Mesodermal cell (in vitro differentiated cells): ENCODE data around the gene INAFM1.
"Not testable (repeated sequence)": the region's sequence is repeated elsewhere in the genome, so short reads cannot be mapped to it uniquely, and the experiment has no call there.

Experiments
- H3K27ac ChIP-seq: 2 replicates; pipeline ENCODE4 v1.7.0; 2013; ENCODE audit warnings: mild to moderate bottlenecking, low read depth, low read length, moderate library complexity; ENCODE audit not compliant: severe bottlenecking
- H3K36me3 ChIP-seq: 2 replicates; pipeline ENCODE4 v1.7.1; 2013; ENCODE audit warnings: mild to moderate bottlenecking, low read length, moderate library complexity; ENCODE audit not compliant: control insufficient read depth, insufficient read depth
- H3K4me1 ChIP-seq: one replicate; pipeline ENCODE4 v1.7.1; 2013; ENCODE audit warnings: mild to moderate bottlenecking, low read length; ENCODE audit not compliant: insufficient read depth, control insufficient read depth, poor library complexity, severe bottlenecking
- H3K4me3 ChIP-seq: 2 replicates; pipeline ENCODE4 v1.7.0; 2013; ENCODE audit warnings: low read length, control low read depth, mild to moderate bottlenecking; ENCODE audit not compliant: insufficient read depth, poor library complexity, severe bottlenecking; ENCODE audit errors: extremely low read depth
- H3K9me3 ChIP-seq: 2 replicates; pipeline ENCODE4 v1.7.1; 2013; ENCODE audit warnings: mild to moderate bottlenecking, low read length, moderate library complexity; ENCODE audit not compliant: control insufficient read depth
- WGBS, 2 experiments: methylation state at CpG; one replicate each; pipeline ENCODE4 v1.1.5; 2013; ENCODE audit warnings: missing lambda C conversion rate in 2 of 2; ENCODE audit not compliant: insufficient coverage in 2 of 2; 5-methylcytosine and 5-hydroxymethylcytosine counted together

Gene INAFM1

DNA sequence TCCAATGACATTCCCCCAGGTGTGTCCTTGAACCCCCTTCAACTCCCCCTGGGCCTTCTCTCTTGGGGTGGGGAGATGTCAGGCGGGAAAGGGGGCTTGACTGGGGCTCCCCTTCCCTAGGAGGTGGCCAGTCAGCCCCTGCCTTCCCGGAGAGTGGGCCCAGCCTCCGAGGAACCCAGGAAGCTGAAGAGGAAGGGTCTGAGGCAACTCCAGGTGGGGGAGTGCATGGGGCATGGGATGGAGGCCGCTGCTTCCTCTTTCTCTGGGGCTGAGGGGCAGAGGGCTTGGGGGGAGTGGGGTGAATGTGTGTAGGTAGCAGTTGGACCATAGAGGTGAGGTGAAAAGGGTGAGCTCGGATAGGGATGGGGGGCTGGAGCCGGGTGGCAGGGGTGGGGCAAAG lies 2.7 kb upstream of the INAFM1 start:
- WGBS, 2 experiments = 84 to 85% methylated on average over 2 to 4 of the region's 6 CpGs
- Histone ChIP-seq H3K9me3 (no peaks in the 10 kb centered on the region), H3K4me1 (peaks cover 22% of the 10 kb centered on the region), H3K4me3 (no peak overlapping the region), H3K27ac (peak overlapping the region; percentile 96), H3K36me3 (peaks cover 47% of the 10 kb centered on the region)

DNA sequence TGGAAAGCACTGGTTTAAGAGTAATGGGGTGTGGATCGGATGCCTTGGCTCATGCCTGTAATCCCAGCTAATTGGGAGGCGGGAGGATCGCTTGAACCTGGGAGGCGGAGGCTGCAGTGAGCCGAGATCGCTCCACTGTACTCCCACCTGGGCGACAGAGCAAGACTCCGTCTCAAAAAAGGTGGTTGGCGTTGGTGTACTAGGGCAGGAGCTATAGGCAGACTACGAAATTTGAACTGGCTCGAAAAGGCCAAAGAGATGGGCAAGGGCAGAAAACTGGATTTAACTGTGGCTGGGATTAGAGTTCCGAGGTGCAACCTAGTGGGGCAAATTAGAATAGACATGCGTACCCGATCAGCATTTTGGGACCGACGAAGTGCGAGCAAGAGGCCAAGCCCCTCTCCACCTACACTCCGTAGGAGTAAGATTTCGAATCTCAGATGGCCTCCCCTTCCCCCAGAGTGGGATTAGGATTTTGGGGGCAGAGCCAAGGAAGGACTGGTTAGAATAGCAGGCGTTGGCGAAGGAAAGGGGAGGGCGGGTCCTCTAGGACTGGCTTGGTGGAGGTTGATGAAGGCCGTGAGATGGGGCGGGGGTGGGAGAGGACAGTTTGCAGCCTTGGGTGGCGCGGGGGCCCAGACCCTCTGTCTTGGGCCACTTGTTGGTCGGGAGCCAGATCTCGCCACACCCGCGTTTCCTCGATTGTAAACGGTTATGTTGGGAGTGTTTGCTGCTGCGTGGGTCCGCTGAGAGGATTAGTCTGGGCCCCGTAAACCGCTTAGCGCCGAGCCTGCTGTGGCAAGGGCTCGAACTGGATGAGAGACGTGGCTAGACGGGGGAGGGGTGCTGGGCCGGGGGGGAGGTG lies 2.0 kb upstream of the INAFM1 start:
- Histone ChIP-seq H3K27ac (peak overlapping the region; percentile 96), H3K36me3 (peaks cover 40% of the 10 kb centered on the region), H3K4me1 (peaks cover 25% of the 10 kb centered on the region), H3K4me3 (peak overlapping the region; percentile 60), H3K9me3 (no peaks in the 10 kb centered on the region)
- WGBS, 2 experiments = 26 to 39% methylated on average over 25 to 38 of the region's 42 CpGs

DNA sequence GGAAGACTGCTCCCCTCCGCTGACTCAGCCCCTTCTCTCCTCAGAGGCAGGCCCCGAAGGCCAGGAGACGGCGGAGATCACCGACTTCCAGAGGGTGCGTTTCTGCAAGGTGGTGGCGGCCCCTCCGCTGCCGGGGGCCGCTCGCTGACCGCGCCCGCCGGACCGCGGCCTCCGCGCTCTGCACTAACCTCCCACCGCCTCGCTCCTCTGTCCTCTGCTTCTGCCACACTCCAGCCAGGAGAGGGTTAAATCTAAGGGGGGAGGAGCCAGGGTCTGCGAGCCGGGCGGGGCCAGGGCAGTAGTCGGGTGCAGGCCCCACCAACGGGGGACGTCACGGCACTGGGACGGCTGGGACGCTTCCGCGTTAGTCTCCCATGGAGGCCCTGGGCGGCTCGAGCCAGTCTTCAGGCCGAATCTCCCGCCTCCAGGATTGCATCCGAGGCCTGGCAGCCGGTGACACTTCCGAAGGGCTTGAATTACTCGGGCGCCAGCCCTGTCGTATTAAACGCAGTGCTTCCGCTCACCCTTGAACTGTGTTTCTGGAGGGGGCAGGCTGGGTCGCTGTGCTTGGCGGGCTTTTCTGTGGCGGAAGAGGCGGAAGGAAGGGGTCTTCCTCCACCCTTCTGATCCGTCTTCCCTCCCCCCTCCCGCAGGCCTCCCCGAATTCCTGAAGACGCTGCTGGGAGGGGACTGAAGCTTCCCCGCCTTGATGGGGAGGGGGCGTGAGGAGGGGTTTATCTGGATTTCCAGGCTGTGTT lies 1.2 kb upstream of the INAFM1 start:
- peak overlapping the region; percentile 96 for H3K27ac ChIP-seq
- no peaks in the 10 kb centered on the region for H3K9me3 ChIP-seq
- H3K4me3 ChIP-seq = peak overlapping the region; percentile 60
- 0 to 1% methylated on average over 37 to 38 of the region's 54 CpGs for WGBS, 2 experiments
- peaks cover 32% of the 10 kb centered on the region for H3K36me3 ChIP-seq
- peaks cover 25% of the 10 kb centered on the region for H3K4me1 ChIP-seq

DNA sequence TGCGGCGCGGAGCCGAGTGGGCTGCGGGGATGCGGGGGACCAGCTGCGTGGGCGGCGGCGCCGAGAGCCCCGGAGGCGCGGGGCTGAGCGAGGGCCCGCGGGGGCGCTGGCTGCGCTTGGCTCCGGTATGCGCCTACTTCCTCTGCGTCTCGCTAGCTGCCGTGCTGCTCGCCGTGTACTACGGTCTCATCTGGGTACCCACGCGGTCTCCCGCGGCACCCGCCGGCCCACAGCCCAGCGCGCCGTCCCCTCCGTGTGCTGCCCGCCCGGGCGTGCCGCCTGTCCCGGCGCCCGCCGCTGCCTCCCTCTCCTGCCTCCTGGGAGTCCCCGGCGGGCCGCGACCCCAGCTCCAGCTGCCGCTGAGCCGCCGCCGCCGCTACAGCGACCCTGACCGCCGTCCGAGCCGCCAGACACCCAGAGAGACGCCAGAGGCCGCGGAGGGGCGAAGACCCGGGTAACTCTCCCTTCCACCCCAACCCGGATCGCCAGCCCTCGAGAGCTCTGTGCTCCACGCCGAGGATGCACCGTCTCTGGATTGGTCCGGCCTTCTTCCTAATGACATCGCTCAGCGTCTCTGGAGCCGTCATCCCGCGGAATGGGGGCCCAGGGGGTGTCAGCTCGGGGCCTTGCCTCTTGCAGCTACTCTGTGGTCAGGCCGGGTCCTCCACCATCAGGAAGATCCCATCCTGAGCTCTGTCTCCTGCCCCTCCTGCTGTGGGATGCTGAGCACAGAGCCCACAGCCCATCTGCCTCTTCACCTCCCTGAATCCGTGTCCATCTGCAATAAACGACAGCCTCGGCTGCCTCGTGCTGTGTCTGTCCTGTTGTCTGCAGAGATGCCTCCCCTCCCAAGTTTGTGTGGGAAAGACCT lies 441 bp downstream of the INAFM1 start:
- 6 to 7% methylated on average over 59 to 77 of the region's 82 CpGs for WGBS, 2 experiments
- Histone ChIP-seq H3K9me3 (no peaks in the 10 kb centered on the region), H3K36me3 (peaks cover 21% of the 10 kb centered on the region), H3K27ac (no peak overlapping the region), H3K4me1 (peaks cover 25% of the 10 kb centered on the region), H3K4me3 (peak overlapping the region; percentile 47)

DNA sequence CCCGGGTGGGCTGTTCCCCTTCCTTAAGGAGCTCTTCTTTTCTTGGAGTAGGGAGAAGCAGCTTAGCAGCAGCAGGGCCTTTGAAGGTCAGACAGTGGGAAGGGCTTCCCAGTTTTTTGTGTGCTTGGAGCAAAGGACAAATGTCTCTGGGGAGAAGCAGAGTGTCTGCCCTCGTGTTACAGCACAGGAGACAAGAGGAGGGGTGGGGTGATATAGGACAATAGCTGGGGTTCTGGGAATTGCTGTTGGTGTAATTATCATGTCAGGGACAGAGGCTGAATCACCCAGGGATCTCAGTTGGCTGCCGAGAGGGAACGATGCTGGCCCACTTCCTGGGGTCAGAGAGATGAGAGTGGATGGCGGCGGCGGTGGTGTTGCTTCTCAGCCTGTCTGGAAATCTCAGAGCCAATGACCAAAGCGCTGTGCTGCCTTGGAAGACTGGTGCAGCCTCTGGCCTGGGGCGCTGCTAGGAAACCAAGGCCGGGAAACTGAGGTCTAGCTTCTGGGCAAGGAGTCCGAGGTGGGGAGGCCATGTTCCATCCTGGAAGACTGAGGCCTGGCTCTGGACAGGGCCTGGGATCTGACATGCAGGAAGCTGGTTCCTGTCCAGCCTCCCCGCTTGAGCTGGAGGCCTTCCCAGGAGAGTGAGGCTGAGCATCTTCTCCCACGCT lies 1.2 kb downstream of the INAFM1 start:
- peak overlapping the region; percentile 47 for H3K4me3 ChIP-seq
- no peaks in the 10 kb centered on the region for H3K9me3 ChIP-seq
- peaks cover 25% of the 10 kb centered on the region for H3K4me1 ChIP-seq
- peaks cover 13% of the 10 kb centered on the region for H3K36me3 ChIP-seq
- no peak overlapping the region for H3K27ac ChIP-seq
- WGBS, 2 experiments = 78 to 87% methylated on average over 11 of the region's 13 CpGs

DNA sequence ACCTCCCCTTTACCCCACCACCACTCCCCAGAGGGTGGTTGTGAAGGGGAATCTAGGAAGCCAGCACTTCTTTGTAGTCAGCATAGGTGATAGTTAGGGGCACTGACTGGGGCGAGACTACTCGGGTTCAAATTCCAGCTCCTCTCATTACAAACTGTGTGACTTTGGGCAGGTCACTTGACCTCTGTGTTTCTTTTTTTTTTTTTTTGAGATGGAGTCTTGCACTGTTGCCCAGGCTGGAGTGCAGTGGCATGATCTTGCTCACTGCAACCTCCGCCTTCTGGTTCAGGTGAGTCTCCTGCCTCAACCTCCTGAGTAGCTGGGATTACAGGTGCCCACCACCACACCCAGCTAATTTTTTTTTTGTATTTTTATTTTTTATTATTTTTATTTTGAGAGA lies 1.8 kb downstream of the INAFM1 start:
- peaks cover 25% of the 10 kb centered on the region for H3K4me1 ChIP-seq
- not testable (repeated sequence) for H3K9me3 ChIP-seq, H3K36me3 ChIP-seq, H3K27ac ChIP-seq, H3K4me3 ChIP-seq
- 100% methylated on average over 1 to 2 of the region's 3 CpGs for WGBS, 2 experiments

DNA sequence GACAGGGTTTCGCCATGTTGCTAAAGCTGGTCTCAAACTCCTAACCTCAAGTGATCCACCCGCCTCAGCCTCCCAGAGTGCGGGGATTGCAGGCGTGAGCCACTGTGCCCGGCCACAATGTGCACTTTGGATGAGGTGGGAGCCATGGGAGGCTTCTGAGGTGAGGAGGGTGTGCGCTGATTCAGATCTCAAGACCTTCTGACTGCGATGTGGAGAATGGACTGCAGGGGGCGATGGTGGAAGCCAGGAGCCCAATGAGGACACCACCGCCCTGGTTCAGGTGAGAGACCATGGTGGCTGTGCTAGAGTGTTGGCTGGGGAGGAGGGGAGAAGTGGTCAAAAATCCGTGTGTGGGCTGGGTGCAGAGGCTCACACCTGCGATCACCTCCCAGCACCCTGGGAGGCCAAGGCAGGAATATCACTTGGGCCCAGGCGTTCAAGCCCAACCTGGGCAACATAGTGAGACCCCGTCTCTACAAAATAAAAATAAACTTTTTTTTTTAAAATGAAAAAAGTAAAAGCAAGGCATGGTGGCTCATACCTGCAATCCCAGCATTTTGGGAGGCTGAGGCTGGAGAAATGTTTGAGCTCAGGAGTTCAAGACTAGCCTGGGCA lies 5.6 kb downstream of the INAFM1 start:
- peaks cover 9% of the 10 kb centered on the region for H3K36me3 ChIP-seq
- 88 to 96% methylated on average over 5 to 10 of the region's 13 CpGs for WGBS, 2 experiments
- no peak overlapping the region for H3K4me3 ChIP-seq
- H3K9me3 ChIP-seq = no peaks in the 10 kb centered on the region
- peaks cover 15% of the 10 kb centered on the region for H3K4me1 ChIP-seq
- H3K27ac ChIP-seq = no peak overlapping the region

DNA sequence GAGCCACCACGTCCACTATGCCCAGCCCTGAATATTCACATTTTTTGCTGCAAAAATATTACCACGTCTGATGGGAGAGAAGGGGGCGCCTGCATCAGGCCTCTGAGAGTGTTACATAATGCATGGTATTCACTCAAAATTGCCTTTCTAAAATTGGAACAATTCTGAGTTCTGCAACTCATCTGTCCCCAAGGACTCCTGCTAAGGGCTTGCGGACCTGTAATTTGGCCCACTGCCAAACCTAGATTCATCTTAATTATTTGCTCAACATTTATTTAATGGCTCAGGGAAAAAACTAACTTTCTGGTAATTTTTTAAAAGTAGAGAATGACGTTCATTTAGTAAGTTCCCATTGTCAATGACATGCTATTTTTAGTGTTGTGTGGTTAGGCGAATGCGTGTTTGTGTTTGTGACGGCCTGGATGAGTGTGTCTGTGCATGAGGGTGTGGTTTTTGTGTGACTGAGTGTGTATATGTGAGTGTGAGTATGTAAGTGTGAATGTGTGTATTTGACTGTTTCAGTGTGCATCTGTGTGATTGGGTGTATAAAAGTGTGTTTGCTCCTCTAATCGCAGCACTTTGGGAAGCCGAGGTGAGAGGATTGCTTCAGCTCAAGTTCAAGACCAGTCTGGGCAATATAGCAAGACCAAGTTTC lies 8.8 kb downstream of the INAFM1 start:
- H3K4me3 ChIP-seq = no peak overlapping the region
- no peaks in the 10 kb centered on the region for H3K9me3 ChIP-seq
- H3K36me3 ChIP-seq = peaks cover 5% of the 10 kb centered on the region
- H3K27ac ChIP-seq = no peak overlapping the region
- 81 to 95% methylated on average over 5 to 8 of the region's 10 CpGs for WGBS, 2 experiments
- no peaks in the 10 kb centered on the region for H3K4me1 ChIP-seq

DNA sequence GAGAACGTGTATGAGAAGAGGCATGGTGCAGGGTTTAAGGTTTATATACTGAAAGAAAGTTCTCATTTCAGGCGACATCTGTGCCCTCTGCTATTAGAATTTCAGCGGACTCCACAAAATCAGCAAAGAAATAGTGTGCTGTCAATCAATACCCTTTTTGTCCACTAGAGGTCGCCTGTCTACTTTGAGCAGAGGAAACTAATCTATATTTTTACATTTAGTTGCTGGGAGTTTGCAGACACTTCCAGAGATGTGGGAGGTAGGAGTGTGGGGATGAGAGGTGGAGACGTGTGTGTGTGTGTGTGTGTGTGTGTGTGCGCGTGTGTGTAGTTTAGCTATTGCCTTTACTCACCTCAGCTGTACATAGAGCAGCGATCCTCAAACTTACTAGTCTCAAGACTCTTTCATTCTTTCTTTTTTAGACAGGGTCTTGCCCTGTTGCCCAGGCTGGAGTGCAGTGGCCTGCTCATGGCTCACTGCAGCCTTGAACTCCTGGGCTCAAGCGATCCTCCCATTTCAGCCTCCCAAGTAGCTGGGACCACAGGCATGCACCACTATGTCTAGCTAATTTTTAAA lies 9.7 kb downstream of the INAFM1 start:
- Histone ChIP-seq H3K4me1 (peaks cover 6% of the 10 kb centered on the region), H3K36me3 (no peaks in the 10 kb centered on the region), H3K9me3 (no peaks in the 10 kb centered on the region), H3K27ac (no peak overlapping the region), H3K4me3 (no peak overlapping the region)
- WGBS, 2 experiments = 42 to 61% methylated on average over 4 of the region's 9 CpGs
